Measurements from ENCODE around the gene WNT3A. TPM values are rescaled to one million over a fixed set of nuclear protein-coding genes. Genes with fewer than 3 reads are reported as not detected.
A peak's percentile ranks its signal among the peaks of the same experiment; 100 is the strongest.

The WNT3A gene
- total and polyA plus RNA-seq, 2 of the 4 experiments (the other 2 are of a cell fraction): not detected

DNA sequence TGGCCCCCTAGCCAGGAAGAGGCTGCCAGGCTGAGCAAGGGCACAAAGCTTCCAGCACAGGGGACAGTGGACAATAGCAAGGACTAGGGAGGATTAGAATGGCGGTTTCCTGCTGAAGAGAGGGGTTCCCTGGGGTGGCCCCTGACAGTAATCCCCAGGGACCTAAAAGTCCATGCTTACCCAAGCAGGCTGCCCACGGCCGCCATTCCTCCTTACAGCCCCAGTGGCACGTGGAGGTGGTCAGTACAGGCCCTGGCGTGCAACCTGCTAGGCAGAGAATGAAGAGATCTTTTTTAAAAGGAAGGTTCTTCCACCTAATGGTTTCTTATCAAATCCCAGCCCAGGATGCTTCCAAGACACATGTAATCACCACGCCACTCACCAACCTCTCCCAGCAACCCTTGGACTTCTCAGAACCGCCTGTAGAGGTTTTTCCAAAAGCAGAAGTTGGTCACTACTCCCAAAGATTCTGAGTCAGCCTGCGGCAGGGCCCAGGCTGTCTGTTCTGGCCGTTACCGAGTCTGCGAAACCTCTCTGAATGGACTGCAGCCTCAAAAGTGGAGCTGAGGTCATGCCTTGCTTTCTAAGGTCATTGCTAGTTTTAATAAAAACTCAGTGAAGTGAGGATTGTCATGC is 101.4 kb downstream of the WNT3A start:
- H3K14ac ChIP-seq (replicated peaks; ENCODE audit: low read depth, low read length): no peak overlapping the region
- H2AFZ ChIP-seq (replicated peaks; ENCODE audit: low read length, poor library complexity): no peak overlapping the region
- H3K27me3 ChIP-seq (ENCODE audit: control insufficient read depth, insufficient read depth, low read length): no peaks in the 10 kb centered on the region
- H4K5ac ChIP-seq (ENCODE audit: low read depth, low read length): no peak overlapping the region
- in situ Hi-C loops (cut with MboI; ENCODE audit: low sequenced_read_pairs): no loop called here
- no peak overlapping the region for H2AK5ac ChIP-seq (ENCODE audit: low read depth, low read length)
- peak overlapping the region; percentile 63 for H2AK9ac ChIP-seq (replicated peaks; ENCODE audit: low read depth, low read length, poor library complexity)
- peak overlapping the region; percentile 93 for H3K9ac ChIP-seq (ENCODE audit: low read depth, low read length)
- H3K4me3 ChIP-seq (ENCODE audit: insufficient read depth, low read depth, low read length): peak overlapping the region; percentile 86; the same call in 1 of the 2 replicates
- BruUV-seq (replicated peaks): no TSS peak
- H3K4ac ChIP-seq (ENCODE audit: low read depth, low read length): peak overlapping the region; percentile 79
- TF ChIP-seq MAZ (IDR thresholded peaks at IDR 0.05; ENCODE audit: borderline replicate concordance, low read depth, low read length) (no peak), CEBPB (IDR thresholded peaks at IDR 0.05; ENCODE audit: low read depth, low read length) (no peak), NFE2L2 (IDR thresholded peaks at IDR 0.05; ENCODE audit: low read depth, low read length) (no peak), BHLHE40 (IDR thresholded peaks at IDR 0.05; ENCODE audit: low read depth, low read length) (no peak), SMC3 (IDR thresholded peaks at IDR 0.05; ENCODE audit: low read depth, low read length) (no peak), MAFK (IDR thresholded peaks at IDR 0.05; ENCODE audit: low read depth, low read length) (no peak), RFX5 (IDR thresholded peaks at IDR 0.05; ENCODE audit: low read depth, low read length) (no peak)
- TF ChIP-seq, protein P1, sequence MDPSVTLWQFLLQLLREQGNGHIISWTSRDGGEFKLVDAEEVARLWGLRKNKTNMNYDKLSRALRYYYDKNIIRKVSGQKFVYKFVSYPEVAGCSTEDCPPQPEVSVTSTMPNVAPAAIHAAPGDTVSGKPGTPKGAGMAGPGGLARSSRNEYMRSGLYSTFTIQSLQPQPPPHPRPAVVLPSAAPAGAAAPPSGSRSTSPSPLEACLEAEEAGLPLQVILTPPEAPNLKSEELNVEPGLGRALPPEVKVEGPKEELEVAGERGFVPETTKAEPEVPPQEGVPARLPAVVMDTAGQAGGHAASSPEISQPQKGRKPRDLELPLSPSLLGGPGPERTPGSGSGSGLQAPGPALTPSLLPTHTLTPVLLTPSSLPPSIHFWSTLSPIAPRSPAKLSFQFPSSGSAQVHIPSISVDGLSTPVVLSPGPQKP (IDR thresholded peaks at IDR 0.05; ENCODE audit: borderline replicate concordance, low read depth, low read length): no peak
- TF ChIP-seq, protein P2, sequence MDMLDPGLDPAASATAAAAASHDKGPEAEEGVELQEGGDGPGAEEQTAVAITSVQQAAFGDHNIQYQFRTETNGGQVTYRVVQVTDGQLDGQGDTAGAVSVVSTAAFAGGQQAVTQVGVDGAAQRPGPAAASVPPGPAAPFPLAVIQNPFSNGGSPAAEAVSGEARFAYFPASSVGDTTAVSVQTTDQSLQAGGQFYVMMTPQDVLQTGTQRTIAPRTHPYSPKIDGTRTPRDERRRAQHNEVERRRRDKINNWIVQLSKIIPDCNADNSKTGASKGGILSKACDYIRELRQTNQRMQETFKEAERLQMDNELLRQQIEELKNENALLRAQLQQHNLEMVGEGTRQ (IDR thresholded peaks at IDR 0.05; ENCODE audit: low read depth, low read length): no peak
- TF ChIP-seq, protein P3, sequence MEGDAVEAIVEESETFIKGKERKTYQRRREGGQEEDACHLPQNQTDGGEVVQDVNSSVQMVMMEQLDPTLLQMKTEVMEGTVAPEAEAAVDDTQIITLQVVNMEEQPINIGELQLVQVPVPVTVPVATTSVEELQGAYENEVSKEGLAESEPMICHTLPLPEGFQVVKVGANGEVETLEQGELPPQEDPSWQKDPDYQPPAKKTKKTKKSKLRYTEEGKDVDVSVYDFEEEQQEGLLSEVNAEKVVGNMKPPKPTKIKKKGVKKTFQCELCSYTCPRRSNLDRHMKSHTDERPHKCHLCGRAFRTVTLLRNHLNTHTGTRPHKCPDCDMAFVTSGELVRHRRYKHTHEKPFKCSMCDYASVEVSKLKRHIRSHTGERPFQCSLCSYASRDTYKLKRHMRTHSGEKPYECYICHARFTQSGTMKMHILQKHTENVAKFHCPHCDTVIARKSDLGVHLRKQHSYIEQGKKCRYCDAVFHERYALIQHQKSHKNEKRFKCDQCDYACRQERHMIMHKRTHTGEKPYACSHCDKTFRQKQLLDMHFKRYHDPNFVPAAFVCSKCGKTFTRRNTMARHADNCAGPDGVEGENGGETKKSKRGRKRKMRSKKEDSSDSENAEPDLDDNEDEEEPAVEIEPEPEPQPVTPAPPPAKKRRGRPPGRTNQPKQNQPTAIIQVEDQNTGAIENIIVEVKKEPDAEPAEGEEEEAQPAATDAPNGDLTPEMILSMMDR (conservative IDR thresholded peaks at IDR 0.05; ENCODE audit: low read depth, low read length): no peak
- H3K4me1 ChIP-seq (ENCODE audit: control insufficient read depth, insufficient read depth, low read length): peaks cover 6% of the 10 kb centered on the region
- no peak overlapping the region; a peak in 1 of 4 replicates for H4K8ac ChIP-seq (ENCODE audit: low read depth in 2 of 2, low read length in 2 of 2)
- dilution Hi-C loops (cut with HindIII; ENCODE audit: low sequenced_read_pairs, unreplicated experiment): no loop called here
- no peak overlapping the region for H3K18ac ChIP-seq (ENCODE audit: low read depth, low read length)
- peaks cover 7% of the 10 kb centered on the region for H3K9me1 ChIP-seq (ENCODE audit: insufficient read depth, low read length)
- H3K79me1 ChIP-seq (ENCODE audit: low read depth in 1 of 2, low read length in 2 of 2): peaks cover 14 to 47% of the 10 kb centered on the region in 2 experiments; a peak in 3 of 4 replicates
- H2BK5ac ChIP-seq (ENCODE audit: low read depth, low read length, poor library complexity, severe bottlenecking): no peak overlapping the region
- no peak overlapping the region for H4K91ac ChIP-seq (ENCODE audit: insufficient read depth, low read depth, low read length)
- H3K27ac ChIP-seq (ENCODE audit: insufficient read depth, low read length): no peak overlapping the region
- H2BK120ac ChIP-seq (ENCODE audit: low read depth, low read length): no peak overlapping the region
- H3K9me3 ChIP-seq (ENCODE audit: control insufficient read depth, insufficient read depth, low read length): no peaks in the 10 kb centered on the region
- H2BK20ac ChIP-seq (ENCODE audit: low read depth, low read length): no peak overlapping the region
- H3K23ac ChIP-seq (ENCODE audit: low read depth, low read length): no peak overlapping the region
- intact Hi-C loops (cut with micrococcal nuclease): no loop called here
- peak overlapping the region; percentile 85 for H3K4me2 ChIP-seq (ENCODE audit: low read depth, low read length)
- no CpG with 5 or more reads among the region's 11 CpGs for WGBS, 2 experiments (ENCODE audit: extremely low coverage in 2 of 2, insufficient read length in 1 of 2)
- ATAC-seq (ENCODE audit: low read depth) (no peak), DNase-seq (no peak)
- peaks cover 13% of the 10 kb centered on the region for H3K36me3 ChIP-seq (ENCODE audit: control insufficient read depth, insufficient read depth, low read length)
- no peaks in the 10 kb centered on the region for H4K20me1 ChIP-seq (ENCODE audit: insufficient read depth, low read length)
- H3K56ac ChIP-seq (ENCODE audit: extremely low read depth, insufficient read depth, low read length): no peak overlapping the region
- CTCF ChIA-PET: no interaction called here
- H2BK15ac ChIP-seq (ENCODE audit: low read depth, low read length): no peak overlapping the region
- POLR2A ChIA-PET (ENCODE audit: unreplicated experiment): interaction anchor here (0.6 kb wide), 1 partner anchor 210 kb away, joined by 8 read pairs; no protein-coding TSS in a partner anchor
